ENCODE data around the gene DIMT1. TPM values are rescaled to one million over a fixed set of nuclear protein-coding genes. Genes with fewer than 3 reads are reported as not detected.

DIMT1 gene
- total RNA-seq, 4 donors from 2014 or later: 11.7 to 36.3 (median 24.5) TPM

DNA sequence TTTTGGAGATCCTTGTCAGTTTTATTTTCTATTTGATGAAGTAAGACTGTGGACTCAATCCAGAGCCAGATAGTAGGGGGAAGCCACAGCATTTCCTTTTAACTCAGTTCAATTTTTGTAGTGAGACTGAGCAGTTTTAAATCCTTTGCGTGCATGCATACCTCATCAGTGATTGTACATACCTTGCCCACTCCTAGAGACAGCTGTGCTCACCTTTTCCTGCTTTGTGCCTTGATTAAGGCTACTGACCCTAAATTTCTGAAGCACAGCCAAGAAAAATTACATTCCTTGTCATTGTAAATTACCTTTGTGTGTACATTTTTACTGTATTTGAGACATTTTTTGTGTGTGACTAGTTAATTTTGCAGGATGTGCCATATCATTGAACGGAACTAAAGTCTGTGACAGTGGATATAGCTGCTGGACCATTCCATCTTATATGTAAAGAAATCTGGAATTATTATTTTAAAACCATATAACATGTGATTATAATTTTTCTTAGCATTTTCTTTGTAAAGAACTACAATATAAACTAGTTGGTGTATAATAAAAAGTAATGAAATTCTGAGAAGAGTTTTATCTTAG, 17.8 kb downstream of the DIMT1 start:
- TF ChIP-seq, protein P1, sequence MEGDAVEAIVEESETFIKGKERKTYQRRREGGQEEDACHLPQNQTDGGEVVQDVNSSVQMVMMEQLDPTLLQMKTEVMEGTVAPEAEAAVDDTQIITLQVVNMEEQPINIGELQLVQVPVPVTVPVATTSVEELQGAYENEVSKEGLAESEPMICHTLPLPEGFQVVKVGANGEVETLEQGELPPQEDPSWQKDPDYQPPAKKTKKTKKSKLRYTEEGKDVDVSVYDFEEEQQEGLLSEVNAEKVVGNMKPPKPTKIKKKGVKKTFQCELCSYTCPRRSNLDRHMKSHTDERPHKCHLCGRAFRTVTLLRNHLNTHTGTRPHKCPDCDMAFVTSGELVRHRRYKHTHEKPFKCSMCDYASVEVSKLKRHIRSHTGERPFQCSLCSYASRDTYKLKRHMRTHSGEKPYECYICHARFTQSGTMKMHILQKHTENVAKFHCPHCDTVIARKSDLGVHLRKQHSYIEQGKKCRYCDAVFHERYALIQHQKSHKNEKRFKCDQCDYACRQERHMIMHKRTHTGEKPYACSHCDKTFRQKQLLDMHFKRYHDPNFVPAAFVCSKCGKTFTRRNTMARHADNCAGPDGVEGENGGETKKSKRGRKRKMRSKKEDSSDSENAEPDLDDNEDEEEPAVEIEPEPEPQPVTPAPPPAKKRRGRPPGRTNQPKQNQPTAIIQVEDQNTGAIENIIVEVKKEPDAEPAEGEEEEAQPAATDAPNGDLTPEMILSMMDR (IDR thresholded peaks at IDR 0.05; ENCODE audit: low read depth): no peak

DNA sequence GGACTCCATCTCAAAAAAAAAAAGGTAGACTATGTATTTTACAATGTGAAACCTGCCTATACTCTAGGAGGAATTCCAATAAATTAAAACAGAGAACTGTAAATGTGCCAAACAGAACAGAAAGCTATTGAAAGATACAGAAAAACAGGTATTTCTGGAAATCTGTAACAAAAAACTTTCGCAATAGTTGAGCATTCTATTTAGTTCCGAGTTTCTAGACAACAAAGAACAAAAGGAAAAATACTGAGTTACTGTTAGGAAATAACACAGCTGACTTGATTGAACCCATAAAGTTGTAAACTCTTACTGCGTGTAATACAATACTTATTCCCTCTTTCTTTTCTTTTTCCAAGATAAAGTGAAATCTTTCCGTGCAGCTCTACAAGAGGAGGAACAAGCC, 18.6 kb downstream of the DIMT1 start:
- TF ChIP-seq, protein P1 (IDR thresholded peaks at IDR 0.05; ENCODE audit: low read depth): no peak

DNA sequence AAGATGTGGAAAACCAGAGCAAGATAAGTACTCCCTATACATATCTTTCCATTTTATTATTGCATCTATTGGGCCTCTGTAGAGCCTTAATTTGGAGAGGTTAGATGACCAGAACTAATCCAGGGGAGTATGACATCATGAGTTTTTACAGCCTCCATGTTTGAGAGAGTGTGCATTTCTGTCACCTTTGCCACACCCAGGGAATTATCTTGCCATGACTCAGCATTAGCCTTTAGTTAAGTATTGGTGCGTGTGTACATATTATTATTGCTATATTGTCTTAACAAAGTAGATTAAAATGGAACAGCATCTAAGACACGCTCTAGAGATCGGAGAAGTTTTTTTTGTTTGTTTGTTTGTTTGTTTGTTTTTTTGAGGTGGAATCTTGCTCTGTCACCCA, 27.6 kb downstream of the DIMT1 start:
- TF ChIP-seq, protein P1 (IDR thresholded peaks at IDR 0.05; ENCODE audit: low read depth): no peak

DNA sequence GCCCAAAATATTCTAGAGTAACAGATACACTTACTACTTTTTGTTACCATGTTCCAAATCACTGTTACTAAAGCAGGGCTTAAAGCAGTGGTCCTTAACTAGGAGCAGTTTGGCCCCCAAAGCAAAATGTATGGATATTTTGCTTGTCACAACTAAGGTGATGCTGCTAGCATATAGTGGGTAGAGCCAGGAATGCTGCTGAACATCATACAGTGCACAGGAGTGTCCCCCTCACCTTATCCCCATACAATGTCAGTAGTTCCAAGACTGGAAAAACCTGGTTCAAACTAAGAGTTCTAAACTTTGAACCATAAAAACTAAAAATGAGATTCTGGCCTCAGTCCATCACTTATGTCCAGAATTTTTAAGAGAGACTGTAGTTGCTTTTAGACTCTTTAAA, 28.1 kb downstream of the DIMT1 start:
- TF ChIP-seq, protein P1 (IDR thresholded peaks at IDR 0.05; ENCODE audit: low read depth): no peak

DNA sequence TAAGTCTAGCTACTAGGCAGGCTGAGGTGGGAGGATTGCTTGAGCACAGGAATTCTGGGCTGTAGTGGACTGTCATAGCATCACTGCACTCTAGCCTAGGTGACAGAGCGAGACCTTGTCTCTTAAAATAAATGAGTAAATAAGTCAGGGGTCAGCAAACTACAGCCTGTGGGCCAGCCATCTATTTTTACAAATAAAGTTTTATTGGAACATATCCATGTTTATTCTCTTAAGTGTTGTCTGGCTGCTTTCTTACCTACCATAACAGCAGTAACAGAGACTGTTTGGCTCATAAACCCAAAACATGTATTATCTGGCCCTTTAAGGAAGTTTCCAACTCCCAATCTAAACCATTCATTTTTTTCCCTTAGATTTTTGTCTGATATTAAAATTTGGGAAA, 29.6 kb downstream of the DIMT1 start:
- TF ChIP-seq, protein P1 (IDR thresholded peaks at IDR 0.05; ENCODE audit: low read depth): no peak

DNA sequence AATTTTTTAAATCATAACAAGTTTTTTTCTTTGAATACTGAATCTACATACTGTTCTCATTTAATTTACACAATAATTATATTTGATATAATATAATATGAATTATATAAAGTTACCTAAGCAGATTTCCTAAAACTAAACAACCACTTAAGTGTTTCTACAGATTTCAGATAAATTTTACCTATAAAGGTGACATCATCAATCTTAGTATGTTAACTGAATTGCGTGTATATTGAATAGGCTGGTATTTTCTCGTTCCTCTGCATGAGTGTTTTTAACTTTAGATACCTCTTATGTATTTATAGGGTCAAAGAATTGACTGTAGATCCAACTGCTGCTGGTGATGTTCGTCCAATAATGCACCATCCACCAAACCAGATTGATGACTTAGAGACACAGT, 30.3 kb downstream of the DIMT1 start:
- TF ChIP-seq, protein P1 (IDR thresholded peaks at IDR 0.05; ENCODE audit: low read depth): no peak

DNA sequence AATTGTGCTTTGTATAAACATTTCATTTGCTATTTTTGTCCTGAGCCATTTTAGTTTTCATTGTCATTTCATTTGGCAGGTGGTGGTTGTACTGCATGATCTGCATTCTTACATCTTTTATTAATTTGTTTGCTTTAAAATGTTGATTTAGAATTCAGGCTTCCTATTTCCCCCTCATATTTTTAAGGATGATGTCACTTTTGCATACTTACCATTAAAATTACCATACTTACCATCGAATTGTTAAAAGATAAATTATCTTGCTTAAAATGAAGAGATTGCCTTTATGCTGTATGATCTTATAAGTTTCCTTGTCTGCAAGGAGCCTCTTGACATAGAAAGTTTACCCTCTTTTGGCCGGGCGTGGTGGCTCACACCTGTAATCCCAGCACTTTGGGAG, 31.1 kb downstream of the DIMT1 start:
- TF ChIP-seq, protein P1 (IDR thresholded peaks at IDR 0.05; ENCODE audit: low read depth): no peak
